GM18867 (cell line): Measurements from ENCODE around the gene EIF4G3.

ENCODE experiments used
- ATAC-seq: cut with Tn5 transposase; IDR thresholded peaks from one replicate; pipeline ENCODE4 v1.9.1; 2021; ENCODE audit warnings: mild to moderate bottlenecking, moderate library complexity; ENCODE audit not compliant: unreplicated experiment

Gene EIF4G3

GRCh38 chr1:20787029-20787839 lies 389.5 kb downstream of the EIF4G3 start, which contains the start of gene HP1BP3:
Gene HP1BP3 (minus strand): TSS chr1:20787307. CDS start chr1:20780440, 6,867 bp downstream.
- peak; percentile 49 for ATAC-seq

- ATAC-seq, result peak; percentile 74
Measured at GRCh38 chr1:20786253-20787028, 390.3 kb downstream of the EIF4G3 start.

- peak; percentile 1 for ATAC-seq
Measured at GRCh38 chr1:20785907-20786252, 390.8 kb downstream of the EIF4G3 start.

GRCh38 chr1:20775700-20776099 lies 401.0 kb downstream of the EIF4G3 start:
- ATAC-seq, result no peak

GRCh38 chr1:20771780-20772179 lies 404.9 kb downstream of the EIF4G3 start:
- ATAC-seq, result no peak

- ATAC-seq, result no peak
Measured at GRCh38 chr1:20770314-20771087, 406.2 kb downstream of the EIF4G3 start.

GRCh38 chr1:20767271-20767670 lies 409.4 kb downstream of the EIF4G3 start:
- no peak for ATAC-seq

- no peak for ATAC-seq
Measured at GRCh38 chr1:20763417-20763816, 413.3 kb downstream of the EIF4G3 start.

- no peak for ATAC-seq
Measured at GRCh38 chr1:20760322-20760721, 416.4 kb downstream of the EIF4G3 start.
